ENCODE results near the gene NLGN3. TPM values are rescaled to one million over a fixed set of nuclear protein-coding genes. Genes with fewer than 3 reads are reported as not detected.

NLGN3 gene
- total RNA-seq, 2 donors from 2014 or later, result 2.1 to 3.6 TPM

- no peak for DNase-seq (ENCODE audit: low spot score in 2 of 2)
- no peak for ATAC-seq
- Mint-ChIP-seq H3K9me3 (no peaks in the 10 kb centered on the region), H3K36me3 (no peaks in the 10 kb centered on the region), H3K27ac (no peak overlapping the region)
Observed at GRCh38 chrX:71154641-71155040, 10.0 kb downstream of the NLGN3 start.

- DNase-seq (ENCODE audit: low spot score in 2 of 2) (no peak), ATAC-seq (no peak)
- H3K36me3 Mint-ChIP-seq, result no peaks in the 10 kb centered on the region
- H3K27ac Mint-ChIP-seq, result no peak overlapping the region
- H3K9me3 Mint-ChIP-seq, result no peaks in the 10 kb centered on the region
Observed at GRCh38 chrX:71158603-71159002, 14.0 kb downstream of the NLGN3 start.

GRCh38 chrX:71159335-71159734, 14.7 kb downstream of the NLGN3 start:
- peak; percentile 26 to 30 for ATAC-seq

GRCh38 chrX:71160475-71160874, 15.8 kb downstream of the NLGN3 start:
- Mint-ChIP-seq H3K36me3 (no peaks in the 10 kb centered on the region), H3K9me3 (no peaks in the 10 kb centered on the region), H3K27ac (no peak overlapping the region)
- DNase-seq (ENCODE audit: low spot score in 2 of 2), result no peak
- no peak for ATAC-seq

More at GRCh38 chrX:71159335-71159734, 14.7 kb downstream of the NLGN3 start:
- Mint-ChIP-seq H3K36me3 (no peaks in the 10 kb centered on the region), H3K27ac (no peak overlapping the region), H3K9me3 (no peaks in the 10 kb centered on the region)
- no peak for DNase-seq (ENCODE audit: low spot score in 2 of 2)

GRCh38 chrX:71162981-71163380, 18.3 kb downstream of the NLGN3 start:
- ATAC-seq (no peak), DNase-seq (ENCODE audit: low spot score in 2 of 2) (no peak)
- Mint-ChIP-seq H3K27ac (no peak overlapping the region), H3K36me3 (no peaks in the 10 kb centered on the region), H3K9me3 (no peaks in the 10 kb centered on the region)

GRCh38 chrX:71164071-71164470, 19.4 kb downstream of the NLGN3 start:
- H3K27ac Mint-ChIP-seq, result peak overlapping the region in 1 of 2 donors; percentile 63
- H3K9me3 Mint-ChIP-seq, result no peaks in the 10 kb centered on the region
- ATAC-seq (no peak), DNase-seq (ENCODE audit: low spot score in 2 of 2) (no peak)
- no peaks in the 10 kb centered on the region for H3K36me3 Mint-ChIP-seq

- DNase-seq (ENCODE audit: low spot score in 2 of 2) (no peak), ATAC-seq (no peak)
- Mint-ChIP-seq H3K36me3 (no peaks in the 10 kb centered on the region), H3K27ac (no peak overlapping the region), H3K9me3 (no peaks in the 10 kb centered on the region)
Observed at GRCh38 chrX:71166461-71166860, 21.8 kb downstream of the NLGN3 start.

- Mint-ChIP-seq H3K9me3 (no peaks in the 10 kb centered on the region), H3K36me3 (no peaks in the 10 kb centered on the region), H3K27ac (peak overlapping the region in 1 of 2 donors; percentile 57)
- ATAC-seq (no peak), DNase-seq (ENCODE audit: low spot score in 2 of 2) (no peak)
Observed at GRCh38 chrX:71167031-71167781, 22.6 kb downstream of the NLGN3 start.

GRCh38 chrX:71168134-71168533, 23.5 kb downstream of the NLGN3 start:
- Mint-ChIP-seq H3K36me3 (no peaks in the 10 kb centered on the region), H3K27ac (peak overlapping the region in 1 of 2 donors; percentile 57), H3K9me3 (no peaks in the 10 kb centered on the region)
- ATAC-seq (no peak), DNase-seq (ENCODE audit: low spot score in 2 of 2) (no peak)

- ATAC-seq, result no peak
- DNase-seq (ENCODE audit: low spot score in 2 of 2), result no peak
- Mint-ChIP-seq H3K9me3 (no peaks in the 10 kb centered on the region), H3K36me3 (no peaks in the 10 kb centered on the region), H3K27ac (peak overlapping the region in 1 of 2 donors; percentile 41)
Observed at GRCh38 chrX:71169586-71169985, 24.9 kb downstream of the NLGN3 start.

GRCh38 chrX:71170660-71171059, 26.0 kb downstream of the NLGN3 start:
- no peak for ATAC-seq
- H3K36me3 Mint-ChIP-seq, result no peaks in the 10 kb centered on the region
- H3K9me3 Mint-ChIP-seq, result no peaks in the 10 kb centered on the region
- DNase-seq (ENCODE audit: low spot score in 2 of 2), result no peak
- H3K27ac Mint-ChIP-seq, result no peak overlapping the region

GRCh38 chrX:71171110-71171801, 26.6 kb downstream of the NLGN3 start:
- DNase-seq (ENCODE audit: low spot score in 2 of 2), result no peak
- no peak for ATAC-seq
- Mint-ChIP-seq H3K36me3 (no peaks in the 10 kb centered on the region), H3K27ac (no peak overlapping the region), H3K9me3 (no peaks in the 10 kb centered on the region)

GRCh38 chrX:71173440-71173839, 28.8 kb downstream of the NLGN3 start:
- Mint-ChIP-seq H3K9me3 (no peaks in the 10 kb centered on the region), H3K36me3 (no peaks in the 10 kb centered on the region), H3K27ac (no peak overlapping the region)
- ATAC-seq, result no peak
- DNase-seq (ENCODE audit: low spot score in 2 of 2), result no peak

GRCh38 chrX:71174795-71175194, 30.2 kb downstream of the NLGN3 start:
- peak; percentile 72 to 92 for ATAC-seq
- Mint-ChIP-seq H3K36me3 (no peaks in the 10 kb centered on the region), H3K27ac (peak overlapping the region in 1 of 2 donors; percentile 20), H3K9me3 (no peaks in the 10 kb centered on the region)
- no peak for DNase-seq (ENCODE audit: low spot score in 2 of 2)

GRCh38 chrX:71175531-71175930, 30.9 kb downstream of the NLGN3 start:
- no peak for DNase-seq (ENCODE audit: low spot score in 2 of 2)
- no peak for ATAC-seq

GRCh38 chrX:71177327-71177726, 32.7 kb downstream of the NLGN3 start:
- no peaks in the 10 kb centered on the region for H3K36me3 Mint-ChIP-seq
- DNase-seq (ENCODE audit: low spot score in 2 of 2) (no peak), ATAC-seq (no peak)
- H3K27ac Mint-ChIP-seq, result no peak overlapping the region
- no peaks in the 10 kb centered on the region for H3K9me3 Mint-ChIP-seq

More at GRCh38 chrX:71175531-71175930, 30.9 kb downstream of the NLGN3 start:
- Mint-ChIP-seq H3K27ac (no peak overlapping the region), H3K9me3 (no peaks in the 10 kb centered on the region), H3K36me3 (no peaks in the 10 kb centered on the region)

GRCh38 chrX:71178908-71179307, 34.3 kb downstream of the NLGN3 start:
- ATAC-seq (no peak), DNase-seq (ENCODE audit: low spot score in 2 of 2) (peak in 1 of 2 donors; percentile 11)
- H3K36me3 Mint-ChIP-seq, result no peaks in the 10 kb centered on the region
- H3K27ac Mint-ChIP-seq, result peak overlapping the region in 1 of 2 donors; percentile 44
- no peaks in the 10 kb centered on the region for H3K9me3 Mint-ChIP-seq
